H9 (cell line): ENCODE data around the gene RGS9. TPM values are rescaled to one million over a fixed set of nuclear protein-coding genes. Genes with fewer than 3 reads are reported as not detected.

Experiments used
- DNase-seq: peaks from one replicate; pipeline ENCODE4 v3.0.0-alpha.2; 2017
- H2AFZ ChIP-seq: one replicate; pipeline ENCODE4 v1.6.1; 2013; ENCODE audit warnings: mild to moderate bottlenecking, low read length, control low read depth, moderate library complexity
- H2AK5ac ChIP-seq: 2 replicates; pipeline ENCODE4 v1.6.1; 2013; ENCODE audit warnings: low read length, control low read depth, mixed read lengths; ENCODE audit not compliant: insufficient read length
- H2BK120ac ChIP-seq: one replicate; pipeline ENCODE4 v1.6.1; 2013; ENCODE audit warnings: low read depth, mild to moderate bottlenecking, low read length, control low read depth, inconsistent platforms; ENCODE audit not compliant: poor library complexity, severe bottlenecking
- H2BK12ac ChIP-seq: 2 replicates; pipeline ENCODE4 v1.6.1; 2013; ENCODE audit warnings: low read length, control low read depth, mixed read lengths, low read depth; ENCODE audit not compliant: insufficient read length
- H2BK15ac ChIP-seq: 2 replicates; pipeline ENCODE4 v1.6.1; 2013; ENCODE audit warnings: low read depth, low read length, control low read depth
- H2BK20ac ChIP-seq: one replicate; pipeline ENCODE4 v1.6.1; 2013; ENCODE audit warnings: low read depth, mild to moderate bottlenecking, low read length, control low read depth, inconsistent platforms; ENCODE audit not compliant: poor library complexity, severe bottlenecking
- H2BK5ac ChIP-seq: 2 replicates; pipeline ENCODE4 v1.6.1; 2013; ENCODE audit warnings: low read length, control low read depth, mixed read lengths; ENCODE audit not compliant: insufficient read length
- H3K14ac ChIP-seq: 2 replicates; pipeline ENCODE4 v1.6.1; 2013; ENCODE audit warnings: low read length, control low read depth; ENCODE audit not compliant: insufficient read depth
- H3K18ac ChIP-seq: 2 replicates; pipeline ENCODE4 v1.6.1; 2013; ENCODE audit warnings: low read depth, mild to moderate bottlenecking, mixed read lengths, low read length, control low read depth; ENCODE audit not compliant: insufficient read length
- H3K23ac ChIP-seq: 2 replicates; pipeline ENCODE4 v1.6.1; 2013; ENCODE audit warnings: low read length, control low read depth, mixed read lengths, low read depth; ENCODE audit not compliant: insufficient read length
- H3K23me2 ChIP-seq: 2 replicates; pipeline ENCODE4 v1.6.1; 2013; ENCODE audit warnings: low read depth, mild to moderate bottlenecking, mixed read lengths, low read length, control low read depth; ENCODE audit not compliant: insufficient read length, poor library complexity, severe bottlenecking
- H3K27ac ChIP-seq: 2 replicates; pipeline ENCODE4 v1.5.1; 2013; ENCODE audit warnings: low read length, control low read depth, mixed read lengths, low read depth; ENCODE audit not compliant: insufficient read length
- H3K27me3 ChIP-seq: 2 replicates; pipeline ENCODE4 v1.6.1; 2013; ENCODE audit warnings: low read length, control low read depth, inconsistent platforms; ENCODE audit not compliant: insufficient read depth
- H3K4ac ChIP-seq: 2 replicates; pipeline ENCODE4 v1.6.1; 2013; ENCODE audit warnings: low read depth, mild to moderate bottlenecking, control low read depth, inconsistent platforms, low read length, moderate library complexity
- H3K4me1 ChIP-seq: 2 replicates; pipeline ENCODE4 v1.6.1; 2013; ENCODE audit warnings: low read length, control low read depth, inconsistent platforms; ENCODE audit not compliant: insufficient read depth
- H3K4me2 ChIP-seq: 2 replicates; pipeline ENCODE4 v1.6.1; 2013; ENCODE audit warnings: low read length, control low read depth, mixed read lengths; ENCODE audit not compliant: insufficient read length, insufficient read depth
- H3K56ac ChIP-seq: 2 replicates; pipeline ENCODE4 v1.6.1; 2013; ENCODE audit warnings: low read depth, mild to moderate bottlenecking, mixed read lengths, low read length, control low read depth; ENCODE audit not compliant: insufficient read length
- H3K79me1 ChIP-seq: 2 replicates; pipeline ENCODE4 v1.6.1; 2013; ENCODE audit warnings: low read depth, mild to moderate bottlenecking, moderate library complexity, low read length, control low read depth, inconsistent platforms; ENCODE audit not compliant: insufficient read depth, poor library complexity, severe bottlenecking
- H3K79me2 ChIP-seq: 2 replicates; pipeline ENCODE4 v1.6.1; 2013; ENCODE audit warnings: low read length, control low read depth, inconsistent platforms; ENCODE audit not compliant: insufficient read depth
- H3K9ac ChIP-seq: 2 replicates; pipeline ENCODE4 v1.6.1; 2013; ENCODE audit warnings: low read length, control low read depth, mixed read lengths; ENCODE audit not compliant: insufficient read length; ENCODE audit errors: extremely low read depth
- H3K9me3 ChIP-seq: one replicate; pipeline ENCODE4 v1.6.1; 2013; ENCODE audit warnings: low read depth, low read length, inconsistent platforms; ENCODE audit not compliant: control insufficient read depth
- H3T11ph ChIP-seq: one replicate; pipeline ENCODE4 v1.6.1; 2013; ENCODE audit warnings: mild to moderate bottlenecking, low read length, control low read depth, inconsistent platforms
- H4K20me1 ChIP-seq: one replicate; pipeline ENCODE4 v1.6.1; 2013; ENCODE audit not compliant: control insufficient read depth, insufficient read length, insufficient read depth
- H4K5ac ChIP-seq: 2 replicates; pipeline ENCODE4 v1.6.1; 2013; ENCODE audit warnings: low read depth, mild to moderate bottlenecking, mixed read lengths, low read length, control low read depth; ENCODE audit not compliant: insufficient read length
- H4K8ac ChIP-seq: replicated peaks from 2 replicates; pipeline ENCODE4 v1.6.1; 2013; ENCODE audit warnings: low read length, control low read depth, mixed read lengths, low read depth; ENCODE audit not compliant: insufficient read length
- H4K91ac ChIP-seq: 2 replicates; pipeline ENCODE4 v1.6.1; 2013; ENCODE audit warnings: low read depth, mild to moderate bottlenecking, moderate library complexity, mixed read lengths, low read length, control low read depth; ENCODE audit not compliant: insufficient read length
- H3K27ac Mint-ChIP-seq, 3 experiments: 2 replicates in 2 of 3; 3 replicates in 1 of 3; pipeline ENCODE4 v1.8.0; 2020 to 2021; ENCODE audit warnings: mixed read lengths in 3 of 3, mild to moderate bottlenecking in 1 of 3, moderate library complexity in 1 of 3
- H3K27me3 Mint-ChIP-seq: 2 replicates; pipeline ENCODE4 v1.8.0; 2021; ENCODE audit warnings: low read depth, mild to moderate bottlenecking, moderate library complexity, mixed read lengths
- H3K36me3 Mint-ChIP-seq, 3 experiments: 2 replicates in 2 of 3; 3 replicates in 1 of 3; pipeline ENCODE4 v1.8.0; 2020 to 2021; ENCODE audit warnings: low read depth in 3 of 3, mixed read lengths in 3 of 3; ENCODE audit not compliant: insufficient read depth in 1 of 3
- H3K4me1 Mint-ChIP-seq, 2 experiments: 2 replicates each; pipeline ENCODE4 v1.8.0; 2020; ENCODE audit warnings: mixed read lengths in 2 of 2
- H3K4me3 Mint-ChIP-seq, 2 experiments: 2 replicates in 1 of 2; 3 replicates in 1 of 2; pipeline ENCODE4 v1.8.0; 2020 to 2021; ENCODE audit warnings: mild to moderate bottlenecking in 2 of 2, mixed read lengths in 2 of 2, moderate library complexity in 1 of 2
- H3K9me3 Mint-ChIP-seq, 2 experiments: 2 replicates in 1 of 2; 3 replicates in 1 of 2; pipeline ENCODE4 v1.8.0; 2020; ENCODE audit warnings: mild to moderate bottlenecking in 2 of 2, mixed read lengths in 2 of 2, moderate library complexity in 1 of 2
- CTCF ChIP-seq: fragments of 200-600 bp; sonication (generic); conservative IDR thresholded peaks from 3 replicates; pipeline ENCODE4 v1.8.0; 2021; ENCODE audit warnings: antibody characterized with exemption, mild to moderate bottlenecking
- WGBS: extraction: QIAGEN DNeasy Blood & Tissue Kit; methylation state at CpG from one replicate; pipeline ENCODE4 v1.1.7; 2013; ENCODE audit warnings: missing lambda C conversion rate, low lambda C conversion rate, mixed read lengths; ENCODE audit not compliant: insufficient read length; ENCODE audit errors: extremely low coverage; 5-methylcytosine and 5-hydroxymethylcytosine counted together
- total RNA-seq: library from RNA; stranded (reverse); gene quantifications from 2 replicates; pipeline ENCODE4 v1.2.1, GENCODE V29; 2021

The RGS9 gene
- total RNA-seq, 1 experiment from 2014 or later = 12.0 TPM

DNA sequence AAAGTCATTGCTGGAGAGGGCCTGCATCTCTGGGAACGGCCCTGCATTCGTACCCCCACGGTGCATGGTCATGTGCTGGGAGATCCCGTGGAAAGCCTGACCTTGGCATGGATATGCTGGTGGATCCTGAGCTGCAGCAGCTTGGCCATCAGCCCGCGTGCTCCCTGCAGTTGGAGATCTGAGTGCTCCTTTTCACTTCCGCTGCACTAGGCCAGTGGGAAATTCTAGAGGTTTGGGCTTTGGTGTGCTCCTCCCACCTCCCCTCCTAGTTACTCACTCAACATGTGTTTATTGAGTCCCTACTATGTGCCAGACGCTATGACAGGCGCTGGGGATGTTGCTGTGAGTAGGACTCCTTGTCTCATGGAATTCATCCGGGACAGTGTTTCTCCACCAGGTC is 91.1 kb downstream of the RGS9 start:
- no CpG with 5 or more reads among the region's 10 CpGs for WGBS
- Mint-ChIP-seq H3K36me3 (no peaks in the 10 kb centered on the region; a peak in 1 of 7 replicates), H3K9me3 (no peaks in the 10 kb centered on the region; a peak in 1 of 5 replicates), H3K4me3 (no peak overlapping the region), H3K27ac (no peak overlapping the region; a peak in 1 of 7 replicates), H3K27me3 (no peaks in the 10 kb centered on the region; the same call in 1 of the 2 replicates), H3K4me1 (peaks cover 12 to 18% of the 10 kb centered on the region in 2 experiments; a peak in 3 of 4 replicates)
- H2BK5ac ChIP-seq = no peak overlapping the region
- no peak overlapping the region for H3K56ac ChIP-seq
- H4K5ac ChIP-seq = no peak overlapping the region
- no peak overlapping the region for H3K18ac ChIP-seq
- H3K27ac ChIP-seq = no peak overlapping the region
- no peak for DNase-seq
- H3K14ac ChIP-seq = no peak overlapping the region
- no peak overlapping the region for H2BK12ac ChIP-seq
- no peaks in the 10 kb centered on the region for H3K4me1 ChIP-seq
- H4K8ac ChIP-seq = no peak overlapping the region
- H2BK120ac ChIP-seq = no peak overlapping the region
- no peak for TF ChIP-seq CTCF
- no peak overlapping the region for H2AFZ ChIP-seq
- no peaks in the 10 kb centered on the region for H3K79me2 ChIP-seq
- no peak overlapping the region for H2BK20ac ChIP-seq
- H4K91ac ChIP-seq = no peak overlapping the region
- no peak overlapping the region for H3K9ac ChIP-seq
- no peaks in the 10 kb centered on the region for H3K79me1 ChIP-seq
- H3K23ac ChIP-seq = no peak overlapping the region
- H3K27me3 ChIP-seq = no peaks in the 10 kb centered on the region
- no peak overlapping the region for H2AK5ac ChIP-seq
- H3T11ph ChIP-seq = no peak overlapping the region
- H4K20me1 ChIP-seq = no peaks in the 10 kb centered on the region
- no peak overlapping the region for H3K4me2 ChIP-seq
- no peak overlapping the region for H3K4ac ChIP-seq
- no peak overlapping the region for H2BK15ac ChIP-seq
- H3K9me3 ChIP-seq = no peaks in the 10 kb centered on the region
- H3K23me2 ChIP-seq = no peaks in the 10 kb centered on the region
